ENCODE measurements around the gene TRPM5. TPM values are rescaled to one million over a fixed set of nuclear protein-coding genes. Genes with fewer than 3 reads are reported as not detected.

The TRPM5 gene
- total and polyA plus RNA-seq, 4 donors: 0.05 TPM; not detected in 3

DNA sequence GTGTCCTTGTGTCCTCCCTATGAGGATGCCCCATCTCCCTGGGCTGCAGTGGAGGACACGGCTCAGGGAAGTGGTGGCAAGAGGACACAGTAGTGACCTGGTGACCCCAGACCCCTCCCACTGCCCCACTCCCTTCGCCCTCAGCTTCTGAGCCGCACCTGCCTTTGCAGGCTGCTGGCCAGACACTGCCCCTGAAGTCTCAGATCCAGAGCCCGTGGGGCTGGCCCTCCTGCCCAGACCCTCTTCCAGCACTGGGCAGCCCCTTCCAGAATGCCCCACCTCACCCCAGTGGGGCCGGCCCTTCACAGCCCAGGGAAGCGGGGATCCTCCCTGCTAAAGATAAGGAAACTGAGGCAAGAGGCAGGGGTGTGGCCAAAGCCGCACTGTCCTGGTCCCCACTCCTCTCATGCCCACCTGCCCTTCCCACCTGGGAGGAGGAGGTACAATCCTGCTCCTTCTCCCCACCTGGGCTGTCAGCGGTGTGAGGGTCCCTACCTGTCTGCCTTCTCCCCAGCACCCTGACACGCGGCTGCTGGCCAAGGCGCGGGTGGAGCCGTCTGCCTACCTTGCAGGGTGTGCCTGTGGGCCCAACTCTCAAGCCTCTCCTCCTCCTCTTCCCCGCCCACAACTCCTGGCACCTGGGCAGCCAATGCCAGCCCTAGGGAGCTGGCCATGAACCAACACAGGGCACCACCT is 17.3 kb downstream of the TRPM5 start (continued):
- TF ChIP-seq YY1 (IDR thresholded peaks at IDR 0.05) (no peak), SP1 (IDR thresholded peaks at IDR 0.05) (no peak), EGR1 (IDR thresholded peaks at IDR 0.05; ENCODE audit: low read depth in 2 of 2) (no peak), RAD21 (IDR thresholded peaks at IDR 0.05) (no peak), JUND (IDR thresholded peaks at IDR 0.05) (no peak), HNF4G (IDR thresholded peaks at IDR 0.05) (no peak), TAF1 (conservative IDR thresholded peaks at IDR 0.05) (no peak), RXRA (IDR thresholded peaks at IDR 0.05) (no peak)
- TF ChIP-seq, protein P1, sequence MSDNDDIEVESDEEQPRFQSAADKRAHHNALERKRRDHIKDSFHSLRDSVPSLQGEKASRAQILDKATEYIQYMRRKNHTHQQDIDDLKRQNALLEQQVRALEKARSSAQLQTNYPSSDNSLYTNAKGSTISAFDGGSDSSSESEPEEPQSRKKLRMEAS (IDR thresholded peaks at IDR 0.05): no peak
- TF ChIP-seq, protein P2, sequence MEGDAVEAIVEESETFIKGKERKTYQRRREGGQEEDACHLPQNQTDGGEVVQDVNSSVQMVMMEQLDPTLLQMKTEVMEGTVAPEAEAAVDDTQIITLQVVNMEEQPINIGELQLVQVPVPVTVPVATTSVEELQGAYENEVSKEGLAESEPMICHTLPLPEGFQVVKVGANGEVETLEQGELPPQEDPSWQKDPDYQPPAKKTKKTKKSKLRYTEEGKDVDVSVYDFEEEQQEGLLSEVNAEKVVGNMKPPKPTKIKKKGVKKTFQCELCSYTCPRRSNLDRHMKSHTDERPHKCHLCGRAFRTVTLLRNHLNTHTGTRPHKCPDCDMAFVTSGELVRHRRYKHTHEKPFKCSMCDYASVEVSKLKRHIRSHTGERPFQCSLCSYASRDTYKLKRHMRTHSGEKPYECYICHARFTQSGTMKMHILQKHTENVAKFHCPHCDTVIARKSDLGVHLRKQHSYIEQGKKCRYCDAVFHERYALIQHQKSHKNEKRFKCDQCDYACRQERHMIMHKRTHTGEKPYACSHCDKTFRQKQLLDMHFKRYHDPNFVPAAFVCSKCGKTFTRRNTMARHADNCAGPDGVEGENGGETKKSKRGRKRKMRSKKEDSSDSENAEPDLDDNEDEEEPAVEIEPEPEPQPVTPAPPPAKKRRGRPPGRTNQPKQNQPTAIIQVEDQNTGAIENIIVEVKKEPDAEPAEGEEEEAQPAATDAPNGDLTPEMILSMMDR (IDR thresholded peaks at IDR 0.05; ENCODE audit: low read depth, low read length, missing input control): no peak
- TF ChIP-seq, protein P3, sequence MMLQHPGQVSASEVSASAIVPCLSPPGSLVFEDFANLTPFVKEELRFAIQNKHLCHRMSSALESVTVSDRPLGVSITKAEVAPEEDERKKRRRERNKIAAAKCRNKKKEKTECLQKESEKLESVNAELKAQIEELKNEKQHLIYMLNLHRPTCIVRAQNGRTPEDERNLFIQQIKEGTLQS (IDR thresholded peaks at IDR 0.05): no peak

DNA sequence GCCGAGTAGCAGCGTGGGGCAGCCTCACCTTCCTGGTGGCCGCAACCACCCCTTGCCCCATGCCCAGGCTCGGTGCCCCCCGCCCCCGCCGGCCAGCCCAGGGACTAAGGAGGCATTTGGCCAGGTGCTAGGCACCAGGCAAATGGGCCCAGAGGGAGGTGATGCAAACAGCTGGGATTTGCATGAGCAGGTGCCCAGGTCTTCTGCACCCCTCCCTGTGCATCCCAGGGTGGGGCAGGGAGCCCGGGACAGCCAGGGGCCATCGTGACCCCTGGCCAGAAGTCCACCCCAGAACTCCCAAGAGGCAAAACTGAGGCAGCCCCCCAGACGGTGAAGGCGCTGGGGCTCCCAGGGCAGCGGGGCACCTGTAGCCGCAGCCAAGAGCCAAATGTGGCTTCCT is 18.1 kb downstream of the TRPM5 start:
- TF ChIP-seq, protein P1 (IDR thresholded peaks at IDR 0.05): no peak
- TF ChIP-seq GABPA (IDR thresholded peaks at IDR 0.05 in 1 of 2, conservative IDR thresholded peaks at IDR 0.05 in 1 of 2) (no peak), RXRA (IDR thresholded peaks at IDR 0.05) (no peak), HNF4G (IDR thresholded peaks at IDR 0.05) (no peak)
- 82% methylated on average over 13 of the region's 13 CpGs for WGBS
- no peak for DNase-seq (ENCODE audit: low spot score)

DNA sequence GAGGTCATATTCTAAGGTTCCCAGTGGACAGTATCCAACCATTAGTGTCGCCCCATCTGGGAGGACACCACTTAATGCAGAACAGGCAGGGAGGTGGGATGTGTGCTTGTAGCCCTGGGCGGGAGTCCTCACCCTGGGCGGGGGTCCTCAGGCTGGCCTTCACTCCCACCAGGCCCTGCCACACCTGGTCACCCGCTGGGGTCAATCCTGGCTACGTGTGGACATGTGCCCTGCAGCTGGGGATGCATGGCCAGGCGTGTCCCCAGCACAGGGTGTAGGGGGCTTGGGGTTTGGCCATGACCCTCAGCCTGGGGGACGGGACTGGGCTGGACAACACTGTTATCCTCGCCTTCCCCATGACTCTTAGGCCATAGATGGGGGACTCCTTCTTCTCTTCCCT is 18.8 kb downstream of the TRPM5 start:
- H3K9me3 ChIP-seq (ENCODE audit: control insufficient read depth in 4 of 4, low read length in 3 of 4): no peaks in the 10 kb centered on the region
- TF ChIP-seq RAD21 (IDR thresholded peaks at IDR 0.05) (no peak), GABPA (IDR thresholded peaks at IDR 0.05 in 1 of 2, conservative IDR thresholded peaks at IDR 0.05 in 1 of 2) (no peak), SP1 (IDR thresholded peaks at IDR 0.05) (no peak), JUND (IDR thresholded peaks at IDR 0.05) (no peak)
- TF ChIP-seq, protein P4, sequence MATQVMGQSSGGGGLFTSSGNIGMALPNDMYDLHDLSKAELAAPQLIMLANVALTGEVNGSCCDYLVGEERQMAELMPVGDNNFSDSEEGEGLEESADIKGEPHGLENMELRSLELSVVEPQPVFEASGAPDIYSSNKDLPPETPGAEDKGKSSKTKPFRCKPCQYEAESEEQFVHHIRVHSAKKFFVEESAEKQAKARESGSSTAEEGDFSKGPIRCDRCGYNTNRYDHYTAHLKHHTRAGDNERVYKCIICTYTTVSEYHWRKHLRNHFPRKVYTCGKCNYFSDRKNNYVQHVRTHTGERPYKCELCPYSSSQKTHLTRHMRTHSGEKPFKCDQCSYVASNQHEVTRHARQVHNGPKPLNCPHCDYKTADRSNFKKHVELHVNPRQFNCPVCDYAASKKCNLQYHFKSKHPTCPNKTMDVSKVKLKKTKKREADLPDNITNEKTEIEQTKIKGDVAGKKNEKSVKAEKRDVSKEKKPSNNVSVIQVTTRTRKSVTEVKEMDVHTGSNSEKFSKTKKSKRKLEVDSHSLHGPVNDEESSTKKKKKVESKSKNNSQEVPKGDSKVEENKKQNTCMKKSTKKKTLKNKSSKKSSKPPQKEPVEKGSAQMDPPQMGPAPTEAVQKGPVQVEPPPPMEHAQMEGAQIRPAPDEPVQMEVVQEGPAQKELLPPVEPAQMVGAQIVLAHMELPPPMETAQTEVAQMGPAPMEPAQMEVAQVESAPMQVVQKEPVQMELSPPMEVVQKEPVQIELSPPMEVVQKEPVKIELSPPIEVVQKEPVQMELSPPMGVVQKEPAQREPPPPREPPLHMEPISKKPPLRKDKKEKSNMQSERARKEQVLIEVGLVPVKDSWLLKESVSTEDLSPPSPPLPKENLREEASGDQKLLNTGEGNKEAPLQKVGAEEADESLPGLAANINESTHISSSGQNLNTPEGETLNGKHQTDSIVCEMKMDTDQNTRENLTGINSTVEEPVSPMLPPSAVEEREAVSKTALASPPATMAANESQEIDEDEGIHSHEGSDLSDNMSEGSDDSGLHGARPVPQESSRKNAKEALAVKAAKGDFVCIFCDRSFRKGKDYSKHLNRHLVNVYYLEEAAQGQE (IDR thresholded peaks at IDR 0.05): no peak
- peaks cover 0 to 2% (median under 1%) of the 10 kb centered on the region in 4 donors for H3K4me1 ChIP-seq (ENCODE audit: control insufficient read depth in 4 of 4, insufficient read depth in 4 of 4, low read length in 3 of 4)
- H3K9ac ChIP-seq (ENCODE audit: low read depth in 1 of 2, low read length in 2 of 2): no peak overlapping the region
- DNase-seq (ENCODE audit: low spot score): no peak
- H3K27ac ChIP-seq (ENCODE audit: low read depth in 1 of 2, low read length in 2 of 2): no peak overlapping the region
- no peaks in the 10 kb centered on the region for H3K27me3 ChIP-seq (ENCODE audit: control insufficient read depth in 4 of 4, insufficient read depth in 4 of 4, low read length in 3 of 4)
- H3K36me3 ChIP-seq (ENCODE audit: control insufficient read depth in 4 of 4, insufficient read depth in 3 of 4, low read depth in 1 of 4, low read length in 3 of 4): no peaks in the 10 kb centered on the region
- WGBS: 86% methylated on average over 8 of the region's 8 CpGs
- H3K4me3 ChIP-seq (ENCODE audit: low read depth in 1 of 3, low read length in 3 of 3): no peak overlapping the region

More for the DNA sequence above, 18.1 kb downstream of the TRPM5 start:
- no peak overlapping the region for H3K27ac ChIP-seq (ENCODE audit: low read depth in 1 of 2, low read length in 2 of 2)
- no peaks in the 10 kb centered on the region for H3K27me3 ChIP-seq (ENCODE audit: control insufficient read depth in 4 of 4, insufficient read depth in 4 of 4, low read length in 3 of 4)
- H3K9ac ChIP-seq (ENCODE audit: low read depth in 1 of 2, low read length in 2 of 2): no peak overlapping the region
- no peaks in the 10 kb centered on the region for H3K9me3 ChIP-seq (ENCODE audit: control insufficient read depth in 4 of 4, low read length in 3 of 4)
- no peaks in the 10 kb centered on the region for H3K36me3 ChIP-seq (ENCODE audit: control insufficient read depth in 4 of 4, insufficient read depth in 3 of 4, low read depth in 1 of 4, low read length in 3 of 4)
- H3K4me1 ChIP-seq (ENCODE audit: control insufficient read depth in 4 of 4, insufficient read depth in 4 of 4, low read length in 3 of 4): no peaks in the 10 kb centered on the region
- H3K4me3 ChIP-seq (ENCODE audit: low read depth in 1 of 3, low read length in 3 of 3): no peak overlapping the region

Data from liver (tissue), 9 donors.